Testis (tissue), 3 donors: ENCODE data around the gene MAPKBP1. TPM values are rescaled to one million over a fixed set of nuclear protein-coding genes. Genes with fewer than 3 reads are reported as not detected.

Experiments used
- DNase-seq: peaks from one replicate; pipeline ENCODE4 v3.0.0-alpha.2; 2019
- H3K27ac ChIP-seq, 2 donors: fragments of 200-600 bp; sonication (generic); one replicate each; pipeline ENCODE4 v1.5.1; 2019
- H3K27me3 ChIP-seq: fragments of 200-600 bp; sonication (generic); one replicate; pipeline ENCODE4 v1.5.1; 2019
- H3K36me3 ChIP-seq: fragments of 200-600 bp; sonication (generic); one replicate; pipeline ENCODE4 v1.5.1; 2017; ENCODE audit warnings: low read depth; ENCODE audit errors: missing control alignments
- H3K4me1 ChIP-seq: fragments of 200-600 bp; sonication (generic); one replicate; pipeline ENCODE4 v1.5.1; 2019
- H3K4me3 ChIP-seq, 2 donors: fragments of 200-600 bp; sonication (generic); one replicate each; pipeline ENCODE4 v1.5.1; 2017 to 2019
- H3K9me3 ChIP-seq: fragments of 200-600 bp; sonication (generic); one replicate; pipeline ENCODE4 v1.5.1; 2017
- POLR2A ChIP-seq: fragments of 450-650 bp; IDR thresholded peaks from one replicate; pipeline ENCODE4 v1.6.1; 2017; ENCODE audit warnings: antibody characterized with exemption, mild to moderate bottlenecking, moderate library complexity
- WGBS, 2 donors: methylation state at CpG; one replicate each; pipeline ENCODE4 v1.1.5; 2018; 5-methylcytosine and 5-hydroxymethylcytosine counted together
- intact Hi-C: fragments of 100-400 bp; cut with DNase I; formaldehyde crosslinking; loops from one replicate; pipeline ENCODE4 v1.15.1; 2023; ENCODE audit warnings: low total_unique reads
- polyA plus RNA-seq: library from polyadenylated mRNA; stranded (reverse); fragments of 350-450 nt; fragmentation: Illumina TruSeq; extraction: RNeasy Lipid Tissue Mini Kit (QIAGEN cat#74804); gene quantifications from one replicate; pipeline ENCODE4 v1.2.3, GENCODE V29; 2014; ENCODE audit warnings: low read depth, low replicate concordance; ENCODE audit not compliant: insufficient read depth
- total RNA-seq, 2 donors: library from RNA; depleted of rRNA; stranded (reverse); fragments of >200 nt; gene quantifications; one replicate each; pipeline ENCODE4 v1.2.3, GENCODE V29; 2016
- TF ChIP-seq, protein P1 (sequence below), 3 experiments: fragments of 450-650 bp in 2 of 3; fragments of 200-600 bp in 1 of 3; sonication (generic) in 1 of 3; IDR thresholded peaks; one replicate each; pipeline ENCODE4 v1.5.1; 2016 to 2019; ENCODE audit warnings: antibody characterized with exemption in 3 of 3, mild to moderate bottlenecking in 2 of 3, moderate library complexity in 1 of 3

Gene MAPKBP1
- total and polyA plus RNA-seq, 3 donors from 2014 or later, result 76.2 to 159 (median 156) TPM

DNA sequence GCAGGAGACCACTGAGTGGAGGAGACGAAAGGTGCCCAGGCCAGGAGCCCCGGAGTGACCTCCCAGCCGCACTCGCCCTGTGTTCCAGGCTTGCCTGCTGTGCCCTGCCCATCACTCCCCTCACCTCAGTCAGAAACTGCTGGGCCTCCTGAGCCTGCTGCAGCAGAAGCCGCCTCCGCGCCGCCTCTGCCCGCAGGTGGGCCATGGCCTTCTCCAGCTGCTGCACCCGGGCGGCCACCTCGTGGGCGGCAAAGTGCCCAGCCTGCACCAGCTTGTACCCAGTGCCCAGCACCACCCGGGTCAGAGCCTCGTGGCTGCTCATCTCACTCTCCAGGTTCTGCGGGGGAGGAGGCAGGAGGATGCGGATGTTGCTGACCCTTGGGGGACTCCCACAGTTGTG is 82.0 kb downstream of the MAPKBP1 start:
- Histone ChIP-seq H3K36me3 (no peaks in the 10 kb centered on the region), H3K27me3 (no peaks in the 10 kb centered on the region), H3K27ac (no peak overlapping the region), H3K4me1 (peaks cover 5% of the 10 kb centered on the region), H3K9me3 (no peaks in the 10 kb centered on the region), H3K4me3 (no peak overlapping the region)
- intact Hi-C loops, result no loop called here
- WGBS, 2 donors, result 84 to 87% methylated on average over 16 to 17 of the region's 17 CpGs
- no peak for DNase-seq
- no peak for TF ChIP-seq POLR2A
- TF ChIP-seq, protein P1, sequence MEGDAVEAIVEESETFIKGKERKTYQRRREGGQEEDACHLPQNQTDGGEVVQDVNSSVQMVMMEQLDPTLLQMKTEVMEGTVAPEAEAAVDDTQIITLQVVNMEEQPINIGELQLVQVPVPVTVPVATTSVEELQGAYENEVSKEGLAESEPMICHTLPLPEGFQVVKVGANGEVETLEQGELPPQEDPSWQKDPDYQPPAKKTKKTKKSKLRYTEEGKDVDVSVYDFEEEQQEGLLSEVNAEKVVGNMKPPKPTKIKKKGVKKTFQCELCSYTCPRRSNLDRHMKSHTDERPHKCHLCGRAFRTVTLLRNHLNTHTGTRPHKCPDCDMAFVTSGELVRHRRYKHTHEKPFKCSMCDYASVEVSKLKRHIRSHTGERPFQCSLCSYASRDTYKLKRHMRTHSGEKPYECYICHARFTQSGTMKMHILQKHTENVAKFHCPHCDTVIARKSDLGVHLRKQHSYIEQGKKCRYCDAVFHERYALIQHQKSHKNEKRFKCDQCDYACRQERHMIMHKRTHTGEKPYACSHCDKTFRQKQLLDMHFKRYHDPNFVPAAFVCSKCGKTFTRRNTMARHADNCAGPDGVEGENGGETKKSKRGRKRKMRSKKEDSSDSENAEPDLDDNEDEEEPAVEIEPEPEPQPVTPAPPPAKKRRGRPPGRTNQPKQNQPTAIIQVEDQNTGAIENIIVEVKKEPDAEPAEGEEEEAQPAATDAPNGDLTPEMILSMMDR (IDR thresholded peaks at IDR 0.05), result no peak

DNA sequence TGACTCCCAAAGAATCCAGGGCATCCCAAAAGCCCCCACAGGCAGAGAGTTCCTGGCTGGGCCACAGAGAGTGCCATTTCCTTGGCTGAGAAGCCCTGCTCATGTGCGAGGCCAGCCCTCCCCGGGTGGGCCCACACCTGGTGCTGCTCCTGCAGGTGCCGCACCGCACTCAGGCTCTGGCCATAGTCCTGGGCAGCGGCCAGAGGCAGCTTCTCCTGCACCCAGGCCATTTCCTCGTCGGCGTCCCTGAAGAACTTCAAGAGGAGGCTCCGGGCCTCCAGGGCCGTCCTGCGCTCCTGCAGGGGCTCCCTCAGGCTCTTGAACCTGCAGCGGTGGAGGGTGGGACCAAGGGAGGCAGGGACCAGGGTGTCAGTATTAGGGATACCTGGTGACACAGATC is 82.4 kb downstream of the MAPKBP1 start:
- TF ChIP-seq POLR2A, result no peak
- TF ChIP-seq, protein P1 (IDR thresholded peaks at IDR 0.05), result no peak
- intact Hi-C loops, result no loop called here
- H3K9me3 ChIP-seq, result no peaks in the 10 kb centered on the region
- 92 to 99% methylated on average over 11 to 12 of the region's 12 CpGs for WGBS, 2 donors
- peaks cover 5% of the 10 kb centered on the region for H3K4me1 ChIP-seq
- no peaks in the 10 kb centered on the region for H3K27me3 ChIP-seq
- H3K27ac ChIP-seq, result no peak overlapping the region
- no peak overlapping the region for H3K4me3 ChIP-seq
- no peaks in the 10 kb centered on the region for H3K36me3 ChIP-seq
- DNase-seq, result no peak

DNA sequence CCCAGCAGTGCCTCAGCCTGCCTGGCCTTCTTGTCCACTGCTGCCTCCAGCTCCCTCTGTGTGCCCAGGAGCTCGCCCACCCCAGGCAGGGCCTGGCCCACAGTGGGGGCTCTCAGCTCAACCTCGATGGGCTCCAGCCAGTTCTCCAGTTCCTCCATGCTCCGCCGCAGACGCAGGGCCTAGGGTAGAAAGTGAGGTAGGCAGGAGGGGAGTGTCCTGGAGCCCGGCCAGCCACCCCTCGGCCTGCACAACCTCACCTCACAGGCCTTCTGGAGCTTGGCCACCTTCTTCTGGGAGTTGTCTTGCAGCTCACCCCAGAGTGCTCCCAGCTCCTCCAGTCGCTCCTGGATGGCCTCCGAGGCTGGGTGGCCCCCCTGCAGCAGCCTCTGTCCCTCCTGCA is 83.0 kb downstream of the MAPKBP1 start:
- intact Hi-C loops, result no loop called here
- H3K4me3 ChIP-seq, result no peak overlapping the region
- no peaks in the 10 kb centered on the region for H3K9me3 ChIP-seq
- H3K27me3 ChIP-seq, result no peaks in the 10 kb centered on the region
- TF ChIP-seq POLR2A, result no peak
- TF ChIP-seq, protein P1 (IDR thresholded peaks at IDR 0.05), result no peak
- DNase-seq, result no peak
- no peak overlapping the region for H3K27ac ChIP-seq
- 78 to 93% methylated on average over 4 to 9 of the region's 9 CpGs for WGBS, 2 donors
- peaks cover 5% of the 10 kb centered on the region for H3K4me1 ChIP-seq
- H3K36me3 ChIP-seq, result no peaks in the 10 kb centered on the region

DNA sequence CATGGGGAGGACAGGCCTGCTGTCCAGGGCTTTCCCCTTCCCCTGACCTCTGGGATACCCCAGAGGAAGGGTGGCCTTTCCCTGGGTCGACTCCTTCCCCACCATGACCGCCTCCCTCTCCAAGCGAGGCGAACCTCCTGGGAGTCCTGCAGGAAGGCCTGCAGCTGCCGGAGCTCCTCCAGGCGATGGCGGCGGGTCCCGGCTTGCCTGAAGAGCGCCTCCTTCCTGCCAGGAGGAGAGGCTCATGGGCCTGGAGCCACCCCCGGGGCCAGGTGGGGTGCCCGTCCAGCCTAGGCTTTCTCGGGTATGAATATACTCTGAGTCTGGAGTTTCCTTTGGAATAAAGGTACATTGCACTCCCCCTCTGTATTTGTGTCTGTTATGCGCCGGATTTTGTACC is 84.5 kb downstream of the MAPKBP1 start:
- Histone ChIP-seq H3K36me3 (no peaks in the 10 kb centered on the region), H3K9me3 (no peaks in the 10 kb centered on the region), H3K27me3 (no peaks in the 10 kb centered on the region), H3K4me3 (no peak overlapping the region), H3K4me1 (peaks cover 5% of the 10 kb centered on the region), H3K27ac (no peak overlapping the region)
- TF ChIP-seq POLR2A, result no peak
- TF ChIP-seq, protein P1 (IDR thresholded peaks at IDR 0.05), result no peak
- no peak for DNase-seq
- intact Hi-C loops, result no loop called here
- 93 to 94% methylated on average over 9 to 14 of the region's 15 CpGs for WGBS, 2 donors

DNA sequence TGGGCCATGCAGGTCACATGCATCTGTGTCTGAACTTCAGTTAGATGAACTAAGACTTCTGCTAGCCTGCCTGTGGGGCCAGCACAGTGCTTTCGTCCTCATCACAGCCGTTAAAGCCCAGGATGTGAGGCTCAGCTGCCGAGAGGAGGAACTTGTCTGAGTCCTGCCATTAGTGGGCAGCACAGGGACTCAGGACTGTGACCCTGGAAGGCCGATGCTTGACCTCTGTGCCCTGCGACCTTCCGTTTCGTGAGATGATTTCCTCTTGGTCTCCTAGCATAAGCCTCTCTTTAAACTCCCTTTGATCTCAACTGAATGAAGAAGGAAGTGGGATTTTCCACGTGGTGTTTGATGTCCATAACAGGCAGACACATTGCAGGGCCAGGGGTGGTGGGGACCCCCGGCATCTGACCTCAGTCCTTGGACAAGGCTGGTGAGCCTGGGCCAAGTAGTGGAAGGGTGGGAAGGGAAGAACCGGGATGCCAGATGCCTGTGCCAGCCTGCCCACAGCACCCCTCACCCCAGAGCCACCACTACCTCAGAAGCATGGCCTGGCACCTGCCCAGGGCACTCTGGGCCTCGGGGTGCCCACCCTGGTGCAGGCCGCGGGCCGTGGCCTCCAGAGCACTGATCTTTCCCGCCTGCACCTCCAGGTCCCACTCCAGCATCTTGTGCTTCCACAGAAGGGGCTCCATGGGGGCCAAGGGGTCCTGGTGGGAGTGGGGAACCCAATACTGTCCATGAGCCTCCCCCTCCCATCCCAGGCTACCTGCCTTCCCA is 86.0 kb downstream of the MAPKBP1 start:
- Histone ChIP-seq H3K36me3 (no peaks in the 10 kb centered on the region), H3K27ac (no peak overlapping the region), H3K27me3 (no peaks in the 10 kb centered on the region), H3K4me1 (peaks cover 3% of the 10 kb centered on the region), H3K9me3 (no peaks in the 10 kb centered on the region), H3K4me3 (no peak overlapping the region)
- WGBS, 2 donors, result 73 to 77% methylated on average over 8 to 15 of the region's 15 CpGs
- no peak for DNase-seq
- TF ChIP-seq, protein P1 (IDR thresholded peaks at IDR 0.05), result no peak
- no peak for TF ChIP-seq POLR2A
- intact Hi-C loops, result no loop called here
